Fibroblast of lung (primary cell): ENCODE measurements around the gene ZFR. TPM values are rescaled to one million over a fixed set of nuclear protein-coding genes. Genes with fewer than 3 reads are reported as not detected.

ENCODE experiments used
- DNase-seq, 2 donors: peaks; one replicate each; pipeline versions ENCODE4 v3.0.0 to v3.0.0-alpha.2; 2010; ENCODE audit warnings: low read depth in 2 of 2
- H2AFZ ChIP-seq: 2 replicates; pipeline ENCODE4 v1.5.1; 2012; ENCODE audit warnings: low read length, control low read depth, inconsistent platforms
- H3K27ac ChIP-seq: 2 replicates; pipeline ENCODE4 v1.5.1; 2011; ENCODE audit warnings: low read length, control low read depth; ENCODE audit not compliant: insufficient read depth
- H3K27me3 ChIP-seq: 2 replicates; pipeline ENCODE4 v1.5.1; 2011; ENCODE audit warnings: mild to moderate bottlenecking, low read length; ENCODE audit not compliant: control insufficient read depth, insufficient read depth
- H3K36me3 ChIP-seq: 2 replicates; pipeline ENCODE4 v1.5.1; 2011; ENCODE audit warnings: low read length; ENCODE audit not compliant: control insufficient read depth, insufficient read depth
- H3K4me1 ChIP-seq: 2 replicates; pipeline ENCODE4 v1.5.1; 2011; ENCODE audit warnings: low read length; ENCODE audit not compliant: control insufficient read depth, insufficient read depth; ENCODE audit errors: extremely low read depth
- H3K4me2 ChIP-seq: 2 replicates; pipeline ENCODE4 v1.5.1; 2011; ENCODE audit warnings: low read length, control low read depth; ENCODE audit not compliant: insufficient read depth; ENCODE audit errors: extremely low read depth
- H3K4me3 ChIP-seq, 4 experiments: fragments of 200-600 bp in 1 of 4; sonication (generic) in 1 of 4; replicated peaks in 1 of 4; 2 replicates each; pipeline ENCODE4 v1.5.1; 2011 to 2016; ENCODE audit warnings: low read length in 4 of 4, low read depth in 3 of 4, mild to moderate bottlenecking in 3 of 4, control low read depth in 2 of 4, inconsistent platforms in 1 of 4, mixed read lengths in 1 of 4; ENCODE audit not compliant: insufficient read depth in 1 of 4; ENCODE audit errors: control extremely low read depth in 1 of 4
- H3K79me2 ChIP-seq: 2 replicates; pipeline ENCODE4 v1.5.1; 2012; ENCODE audit warnings: mild to moderate bottlenecking, low read length, inconsistent platforms; ENCODE audit not compliant: control insufficient read depth, insufficient read depth
- H3K9ac ChIP-seq: 2 replicates; pipeline ENCODE4 v1.5.1; 2011; ENCODE audit warnings: mild to moderate bottlenecking, low read length, control low read depth; ENCODE audit not compliant: insufficient read depth
- H3K9me3 ChIP-seq: 2 replicates; pipeline ENCODE4 v1.5.1; 2012; ENCODE audit warnings: low read depth, low read length; ENCODE audit not compliant: control insufficient read depth, insufficient read depth
- H4K20me1 ChIP-seq: 2 replicates; pipeline ENCODE4 v1.5.1; 2011; ENCODE audit warnings: low read length; ENCODE audit not compliant: control insufficient read depth, insufficient read depth; ENCODE audit errors: extremely low read depth
- CTCF ChIP-seq, 2 donors: IDR thresholded peaks in 1 of 2; conservative IDR thresholded peaks in 1 of 2; 1 replicate in 1 of 2; 2 replicates in 1 of 2; pipeline ENCODE4 v1.5.1; 2011 to 2012; ENCODE audit warnings: low read length in 2 of 2, control low read depth in 1 of 2, inconsistent platforms in 1 of 2, low read depth in 1 of 2, mild to moderate bottlenecking in 1 of 2
- EZH2 ChIP-seq: IDR thresholded peaks from 2 replicates; pipeline ENCODE4 v1.5.1; 2012; ENCODE audit warnings: low read length, control low read depth, mild to moderate bottlenecking; ENCODE audit errors: missing control alignments
- polyA plus RNA-seq, 2 donors: library from polyadenylated mRNA; depleted of rRNA in 1 of 2; stranded (reverse) in 1 of 2; unstranded in 1 of 2; fragments of >200 nt; gene quantifications; 2 replicates each; pipeline ENCODE4 v1.2.1, GENCODE V29; 2011 to 2012; ENCODE audit warnings: missing spikeins in 1 of 2
- total RNA-seq: library from RNA; depleted of rRNA; stranded (reverse); fragments of >200 nt; gene quantifications from 2 replicates; pipeline ENCODE4 v1.2.1, GENCODE V29; 2014

The ZFR gene
- total and polyA plus RNA-seq, 2 donors (not counting 1 experiment from before 2014, with no cell fraction given), result 56.8 to 113 TPM

GRCh38 chr5:32394981-32395380 lies 49.6 kb downstream of the ZFR start:
- peaks cover 9% of the 10 kb centered on the region for H3K36me3 ChIP-seq
- H3K9me3 ChIP-seq, result no peaks in the 10 kb centered on the region

GRCh38 chr5:32392039-32392438 lies 52.5 kb downstream of the ZFR start:
- no peak for DNase-seq
- Histone ChIP-seq H3K4me2 (no peak overlapping the region), H3K9ac (no peak overlapping the region), H2AFZ (no peak overlapping the region), H4K20me1 (no peaks in the 10 kb centered on the region), H3K4me1 (peaks cover 2% of the 10 kb centered on the region), H3K27me3 (no peaks in the 10 kb centered on the region), H3K36me3 (peaks cover 8% of the 10 kb centered on the region), H3K27ac (no peak overlapping the region), H3K9me3 (no peaks in the 10 kb centered on the region), H3K79me2 (no peaks in the 10 kb centered on the region), H3K4me3 (no peak overlapping the region)
- TF ChIP-seq EZH2, result no peak
- no peak for TF ChIP-seq CTCF (conservative IDR thresholded peaks at IDR 0.05 in 1 of 2, IDR thresholded peaks at IDR 0.05 in 1 of 2; ENCODE audit: low read depth in 1 of 2, low read length in 2 of 2)

More at GRCh38 chr5:32394981-32395380, 49.6 kb downstream of the ZFR start:
- TF ChIP-seq EZH2 (no peak), CTCF (conservative IDR thresholded peaks at IDR 0.05 in 1 of 2, IDR thresholded peaks at IDR 0.05 in 1 of 2; ENCODE audit: low read depth in 1 of 2, low read length in 2 of 2) (no peak)
- no peak overlapping the region for H3K9ac ChIP-seq
- H2AFZ ChIP-seq, result no peak overlapping the region
- no peaks in the 10 kb centered on the region for H3K79me2 ChIP-seq
- no peaks in the 10 kb centered on the region for H4K20me1 ChIP-seq
- no peak for DNase-seq
- H3K4me3 ChIP-seq, result no peak overlapping the region
- no peaks in the 10 kb centered on the region for H3K27me3 ChIP-seq
- H3K4me2 ChIP-seq, result no peak overlapping the region
- H3K27ac ChIP-seq, result no peak overlapping the region
- no peaks in the 10 kb centered on the region for H3K4me1 ChIP-seq

- no peak overlapping the region for H3K4me3 ChIP-seq
- no peak overlapping the region for H3K9ac ChIP-seq
- peak; percentile 89 to 94 for DNase-seq
- H3K4me1 ChIP-seq, result peaks cover 2% of the 10 kb centered on the region
- no peaks in the 10 kb centered on the region for H4K20me1 ChIP-seq
- H3K27ac ChIP-seq, result peak overlapping the region; percentile 62
- no peaks in the 10 kb centered on the region for H3K79me2 ChIP-seq
- TF ChIP-seq CTCF (conservative IDR thresholded peaks at IDR 0.05 in 1 of 2, IDR thresholded peaks at IDR 0.05 in 1 of 2; ENCODE audit: low read depth in 1 of 2, low read length in 2 of 2) (no peak), EZH2 (no peak)
- H3K9me3 ChIP-seq, result no peaks in the 10 kb centered on the region
- H3K27me3 ChIP-seq, result no peaks in the 10 kb centered on the region
- peaks cover 8% of the 10 kb centered on the region for H3K36me3 ChIP-seq
- H3K4me2 ChIP-seq, result no peak overlapping the region
- no peak overlapping the region for H2AFZ ChIP-seq
Measured at GRCh38 chr5:32390819-32391591, 53.5 kb downstream of the ZFR start.
